ENCODE data around the gene CKAP4. TPM values are rescaled to one million over a fixed set of nuclear protein-coding genes. Genes with fewer than 3 reads are reported as not detected.

Gene CKAP4
- total RNA-seq, 1 experiment from 2014 or later: 69.6 TPM

DNA sequence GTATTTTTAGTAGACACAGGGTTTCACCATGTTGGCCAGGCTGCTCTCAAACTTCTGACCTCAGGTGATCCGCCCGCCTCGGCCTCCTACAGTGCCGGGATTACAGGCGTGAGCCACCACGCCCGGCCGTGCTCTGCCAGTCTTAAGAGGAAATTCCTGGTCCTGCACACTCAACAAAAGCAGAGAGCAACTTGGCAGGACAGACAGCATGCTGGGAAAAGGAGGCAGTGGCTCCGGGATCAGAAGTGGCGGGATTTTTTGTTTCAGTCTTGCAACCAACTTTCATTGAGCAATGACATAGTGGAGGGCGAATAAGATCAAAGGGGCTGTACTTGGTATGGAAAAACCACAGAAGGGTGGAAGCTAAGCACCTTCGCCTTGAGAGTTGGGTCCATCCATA is 2.1 kb downstream of the CKAP4 start:
- TF ChIP-seq, protein P1, sequence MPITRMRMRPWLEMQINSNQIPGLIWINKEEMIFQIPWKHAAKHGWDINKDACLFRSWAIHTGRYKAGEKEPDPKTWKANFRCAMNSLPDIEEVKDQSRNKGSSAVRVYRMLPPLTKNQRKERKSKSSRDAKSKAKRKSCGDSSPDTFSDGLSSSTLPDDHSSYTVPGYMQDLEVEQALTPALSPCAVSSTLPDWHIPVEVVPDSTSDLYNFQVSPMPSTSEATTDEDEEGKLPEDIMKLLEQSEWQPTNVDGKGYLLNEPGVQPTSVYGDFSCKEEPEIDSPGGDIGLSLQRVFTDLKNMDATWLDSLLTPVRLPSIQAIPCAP (CRISPR knock-in tag; IDR thresholded peaks at IDR 0.05): no peak
- TF ChIP-seq TEAD1 (CRISPR knock-in tag; IDR thresholded peaks at IDR 0.05) (no peak), NFYB (CRISPR knock-in tag; conservative IDR thresholded peaks at IDR 0.05; ENCODE audit: low read depth) (no peak), ETV6 (CRISPR knock-in tag; IDR thresholded peaks at IDR 0.05) (no peak), ESRRA (CRISPR knock-in tag; IDR thresholded peaks at IDR 0.05; ENCODE audit: borderline replicate concordance) (no peak), ZNF423 (CRISPR knock-in tag; IDR thresholded peaks at IDR 0.05) (no peak), CREM (CRISPR knock-in tag; IDR thresholded peaks at IDR 0.05) (no peak), ZNF396 (CRISPR knock-in tag; IDR thresholded peaks at IDR 0.05; ENCODE audit: borderline replicate concordance) (no peak), EMX1 (CRISPR knock-in tag; IDR thresholded peaks at IDR 0.05) (no peak), CBFB (CRISPR knock-in tag; IDR thresholded peaks at IDR 0.05; ENCODE audit: low read depth) (no peak), ZNF416 (CRISPR knock-in tag; IDR thresholded peaks at IDR 0.05) (no peak)
- TF ChIP-seq, protein P2, sequence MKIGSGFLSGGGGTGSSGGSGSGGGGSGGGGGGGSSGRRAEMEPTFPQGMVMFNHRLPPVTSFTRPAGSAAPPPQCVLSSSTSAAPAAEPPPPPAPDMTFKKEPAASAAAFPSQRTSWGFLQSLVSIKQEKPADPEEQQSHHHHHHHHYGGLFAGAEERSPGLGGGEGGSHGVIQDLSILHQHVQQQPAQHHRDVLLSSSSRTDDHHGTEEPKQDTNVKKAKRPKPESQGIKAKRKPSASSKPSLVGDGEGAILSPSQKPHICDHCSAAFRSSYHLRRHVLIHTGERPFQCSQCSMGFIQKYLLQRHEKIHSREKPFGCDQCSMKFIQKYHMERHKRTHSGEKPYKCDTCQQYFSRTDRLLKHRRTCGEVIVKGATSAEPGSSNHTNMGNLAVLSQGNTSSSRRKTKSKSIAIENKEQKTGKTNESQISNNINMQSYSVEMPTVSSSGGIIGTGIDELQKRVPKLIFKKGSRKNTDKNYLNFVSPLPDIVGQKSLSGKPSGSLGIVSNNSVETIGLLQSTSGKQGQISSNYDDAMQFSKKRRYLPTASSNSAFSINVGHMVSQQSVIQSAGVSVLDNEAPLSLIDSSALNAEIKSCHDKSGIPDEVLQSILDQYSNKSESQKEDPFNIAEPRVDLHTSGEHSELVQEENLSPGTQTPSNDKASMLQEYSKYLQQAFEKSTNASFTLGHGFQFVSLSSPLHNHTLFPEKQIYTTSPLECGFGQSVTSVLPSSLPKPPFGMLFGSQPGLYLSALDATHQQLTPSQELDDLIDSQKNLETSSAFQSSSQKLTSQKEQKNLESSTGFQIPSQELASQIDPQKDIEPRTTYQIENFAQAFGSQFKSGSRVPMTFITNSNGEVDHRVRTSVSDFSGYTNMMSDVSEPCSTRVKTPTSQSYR (CRISPR knock-in tag; IDR thresholded peaks at IDR 0.05): no peak
- TF ChIP-seq, protein P3, sequence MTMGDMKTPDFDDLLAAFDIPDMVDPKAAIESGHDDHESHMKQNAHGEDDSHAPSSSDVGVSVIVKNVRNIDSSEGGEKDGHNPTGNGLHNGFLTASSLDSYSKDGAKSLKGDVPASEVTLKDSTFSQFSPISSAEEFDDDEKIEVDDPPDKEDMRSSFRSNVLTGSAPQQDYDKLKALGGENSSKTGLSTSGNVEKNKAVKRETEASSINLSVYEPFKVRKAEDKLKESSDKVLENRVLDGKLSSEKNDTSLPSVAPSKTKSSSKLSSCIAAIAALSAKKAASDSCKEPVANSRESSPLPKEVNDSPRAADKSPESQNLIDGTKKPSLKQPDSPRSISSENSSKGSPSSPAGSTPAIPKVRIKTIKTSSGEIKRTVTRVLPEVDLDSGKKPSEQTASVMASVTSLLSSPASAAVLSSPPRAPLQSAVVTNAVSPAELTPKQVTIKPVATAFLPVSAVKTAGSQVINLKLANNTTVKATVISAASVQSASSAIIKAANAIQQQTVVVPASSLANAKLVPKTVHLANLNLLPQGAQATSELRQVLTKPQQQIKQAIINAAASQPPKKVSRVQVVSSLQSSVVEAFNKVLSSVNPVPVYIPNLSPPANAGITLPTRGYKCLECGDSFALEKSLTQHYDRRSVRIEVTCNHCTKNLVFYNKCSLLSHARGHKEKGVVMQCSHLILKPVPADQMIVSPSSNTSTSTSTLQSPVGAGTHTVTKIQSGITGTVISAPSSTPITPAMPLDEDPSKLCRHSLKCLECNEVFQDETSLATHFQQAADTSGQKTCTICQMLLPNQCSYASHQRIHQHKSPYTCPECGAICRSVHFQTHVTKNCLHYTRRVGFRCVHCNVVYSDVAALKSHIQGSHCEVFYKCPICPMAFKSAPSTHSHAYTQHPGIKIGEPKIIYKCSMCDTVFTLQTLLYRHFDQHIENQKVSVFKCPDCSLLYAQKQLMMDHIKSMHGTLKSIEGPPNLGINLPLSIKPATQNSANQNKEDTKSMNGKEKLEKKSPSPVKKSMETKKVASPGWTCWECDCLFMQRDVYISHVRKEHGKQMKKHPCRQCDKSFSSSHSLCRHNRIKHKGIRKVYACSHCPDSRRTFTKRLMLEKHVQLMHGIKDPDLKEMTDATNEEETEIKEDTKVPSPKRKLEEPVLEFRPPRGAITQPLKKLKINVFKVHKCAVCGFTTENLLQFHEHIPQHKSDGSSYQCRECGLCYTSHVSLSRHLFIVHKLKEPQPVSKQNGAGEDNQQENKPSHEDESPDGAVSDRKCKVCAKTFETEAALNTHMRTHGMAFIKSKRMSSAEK (CRISPR knock-in tag; IDR thresholded peaks at IDR 0.05; ENCODE audit: borderline replicate concordance): no peak
- TF ChIP-seq, protein P4, sequence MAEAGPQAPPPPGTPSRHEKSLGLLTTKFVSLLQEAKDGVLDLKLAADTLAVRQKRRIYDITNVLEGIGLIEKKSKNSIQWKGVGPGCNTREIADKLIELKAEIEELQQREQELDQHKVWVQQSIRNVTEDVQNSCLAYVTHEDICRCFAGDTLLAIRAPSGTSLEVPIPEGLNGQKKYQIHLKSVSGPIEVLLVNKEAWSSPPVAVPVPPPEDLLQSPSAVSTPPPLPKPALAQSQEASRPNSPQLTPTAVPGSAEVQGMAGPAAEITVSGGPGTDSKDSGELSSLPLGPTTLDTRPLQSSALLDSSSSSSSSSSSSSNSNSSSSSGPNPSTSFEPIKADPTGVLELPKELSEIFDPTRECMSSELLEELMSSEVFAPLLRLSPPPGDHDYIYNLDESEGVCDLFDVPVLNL (CRISPR knock-in tag; IDR thresholded peaks at IDR 0.05; ENCODE audit: borderline replicate concordance, low read depth): no peak
- TF ChIP-seq, protein P5, sequence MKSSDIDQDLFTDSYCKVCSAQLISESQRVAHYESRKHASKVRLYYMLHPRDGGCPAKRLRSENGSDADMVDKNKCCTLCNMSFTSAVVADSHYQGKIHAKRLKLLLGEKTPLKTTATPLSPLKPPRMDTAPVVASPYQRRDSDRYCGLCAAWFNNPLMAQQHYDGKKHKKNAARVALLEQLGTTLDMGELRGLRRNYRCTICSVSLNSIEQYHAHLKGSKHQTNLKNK (CRISPR knock-in tag; IDR thresholded peaks at IDR 0.05): no peak
- ChIA-PET POLR2A (no interaction called here), CTCF (no interaction called here)
- no peak for DNase-seq (ENCODE audit: low spot score)
- peaks cover 19% of the 10 kb centered on the region for H3K4me1 Mint-ChIP-seq
- no peak for ATAC-seq
- no peak overlapping the region for H3K27ac Mint-ChIP-seq
- H3K4me3 Mint-ChIP-seq: peak overlapping the region; percentile 66
- no peaks in the 10 kb centered on the region for H3K9me3 Mint-ChIP-seq
- peaks cover 2% of the 10 kb centered on the region for H3K36me3 Mint-ChIP-seq
- H3K27me3 Mint-ChIP-seq (ENCODE audit: low read depth): no peaks in the 10 kb centered on the region

DNA sequence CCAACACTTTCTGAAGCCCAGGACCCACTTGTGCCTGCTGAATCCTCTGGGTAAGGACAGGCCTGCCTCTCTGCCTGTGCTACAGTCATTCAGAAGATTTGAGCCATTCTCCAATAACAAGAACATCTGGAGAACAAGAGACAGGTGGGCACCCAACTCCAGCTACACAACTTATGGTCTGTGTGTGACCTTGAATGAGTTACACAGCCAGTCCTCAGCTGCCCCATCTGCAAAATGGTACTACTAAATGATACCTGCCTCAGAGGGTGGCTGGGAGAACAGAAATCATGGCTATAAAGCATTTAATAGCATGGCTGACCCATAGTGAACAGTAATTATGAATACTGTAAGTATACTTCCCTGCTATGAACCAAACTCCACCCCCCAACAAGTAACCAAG is 4.2 kb downstream of the CKAP4 start:
- peaks cover 6% of the 10 kb centered on the region; the same call in 1 of the 2 replicates for H3K4me1 Mint-ChIP-seq
- peaks cover 21% of the 10 kb centered on the region for H3K36me3 Mint-ChIP-seq
- H3K27ac Mint-ChIP-seq: 0 out of 2 replicates have a peak overlapping the region, but pooled peaks have one; percentile 70
- TF ChIP-seq FOXP1 (CRISPR knock-in tag; IDR thresholded peaks at IDR 0.05; ENCODE audit: borderline replicate concordance): no peak
- TF ChIP-seq, protein P6, sequence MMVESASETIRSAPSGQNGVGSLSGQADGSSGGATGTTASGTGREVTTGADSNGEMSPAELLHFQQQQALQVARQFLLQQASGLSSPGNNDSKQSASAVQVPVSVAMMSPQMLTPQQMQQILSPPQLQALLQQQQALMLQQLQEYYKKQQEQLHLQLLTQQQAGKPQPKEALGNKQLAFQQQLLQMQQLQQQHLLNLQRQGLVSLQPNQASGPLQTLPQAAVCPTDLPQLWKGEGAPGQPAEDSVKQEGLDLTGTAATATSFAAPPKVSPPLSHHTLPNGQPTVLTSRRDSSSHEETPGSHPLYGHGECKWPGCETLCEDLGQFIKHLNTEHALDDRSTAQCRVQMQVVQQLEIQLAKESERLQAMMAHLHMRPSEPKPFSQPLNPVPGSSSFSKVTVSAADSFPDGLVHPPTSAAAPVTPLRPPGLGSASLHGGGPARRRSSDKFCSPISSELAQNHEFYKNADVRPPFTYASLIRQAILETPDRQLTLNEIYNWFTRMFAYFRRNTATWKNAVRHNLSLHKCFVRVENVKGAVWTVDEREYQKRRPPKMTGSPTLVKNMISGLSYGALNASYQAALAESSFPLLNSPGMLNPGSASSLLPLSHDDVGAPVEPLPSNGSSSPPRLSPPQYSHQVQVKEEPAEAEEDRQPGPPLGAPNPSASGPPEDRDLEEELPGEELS (CRISPR knock-in tag; IDR thresholded peaks at IDR 0.05): no peak
- no peak for TF ChIP-seq SMAD4 (CRISPR knock-in tag; IDR thresholded peaks at IDR 0.05)
- TF ChIP-seq, protein P7, sequence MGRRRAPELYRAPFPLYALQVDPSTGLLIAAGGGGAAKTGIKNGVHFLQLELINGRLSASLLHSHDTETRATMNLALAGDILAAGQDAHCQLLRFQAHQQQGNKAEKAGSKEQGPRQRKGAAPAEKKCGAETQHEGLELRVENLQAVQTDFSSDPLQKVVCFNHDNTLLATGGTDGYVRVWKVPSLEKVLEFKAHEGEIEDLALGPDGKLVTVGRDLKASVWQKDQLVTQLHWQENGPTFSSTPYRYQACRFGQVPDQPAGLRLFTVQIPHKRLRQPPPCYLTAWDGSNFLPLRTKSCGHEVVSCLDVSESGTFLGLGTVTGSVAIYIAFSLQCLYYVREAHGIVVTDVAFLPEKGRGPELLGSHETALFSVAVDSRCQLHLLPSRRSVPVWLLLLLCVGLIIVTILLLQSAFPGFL (CRISPR knock-in tag; IDR thresholded peaks at IDR 0.05; ENCODE audit: borderline replicate concordance): no peak
- TF ChIP-seq CREM (CRISPR knock-in tag; IDR thresholded peaks at IDR 0.05): no peak
- TF ChIP-seq JUN (CRISPR knock-in tag; IDR thresholded peaks at IDR 0.05): no peak
- ChIA-PET CTCF (no interaction called here), POLR2A (no interaction called here)
- DNase-seq (ENCODE audit: low spot score) (no peak), ATAC-seq (no peak)
- no peaks in the 10 kb centered on the region for H3K9me3 Mint-ChIP-seq
- H3K27me3 Mint-ChIP-seq (ENCODE audit: low read depth): no peaks in the 10 kb centered on the region
- no peak overlapping the region for H3K4me3 Mint-ChIP-seq
